ENCODE results near the gene JSRP1. TPM values are rescaled to one million over a fixed set of nuclear protein-coding genes. Genes with fewer than 3 reads are reported as not detected.

The JSRP1 gene
- total and polyA plus RNA-seq, 10 of the 15 experiments (the other 5 are each of a cell fraction or from before 2014, with no cell fraction given) = 0.41 to 0.91 (median 0.49) TPM; not detected in 7

GRCh38 chr19:2253106-2254063, 2.8 kb downstream of the JSRP1 start:
- in situ Hi-C loops (cut with MboI) = no loop called here
- RAD21 ChIA-PET (ENCODE audit: unreplicated experiment) = interaction anchor here (0.6 kb wide), 1 partner anchor 16 kb away, joined by 4 read pairs; no protein-coding TSS in a partner anchor
- DNase-seq (ENCODE audit: low read depth, low spot score) (no peak), FAIRE-seq (no peak), ATAC-seq (peak; percentile 18)
- POLR2A ChIA-PET = no interaction called here
- Histone ChIP-seq H3K4me1 (ENCODE audit: control insufficient read depth, insufficient read depth, low read length) (peaks cover 7% of the 10 kb centered on the region), H3K9ac (ENCODE audit: control insufficient read depth, insufficient read depth, low read length) (no peak overlapping the region), H3K4me2 (ENCODE audit: control insufficient read depth, insufficient read depth) (peak overlapping the region; percentile 60), H3K79me2 (ENCODE audit: control insufficient read depth, insufficient read depth, low read length) (no peaks in the 10 kb centered on the region), H3K36me3 (ENCODE audit: control insufficient read depth in 2 of 2, insufficient read depth in 2 of 2, low read length in 1 of 2) (peaks cover 0 to 7% of the 10 kb centered on the region in 2 experiments; a peak in 2 of 4 replicates), H3K27ac (ENCODE audit: control insufficient read depth, insufficient read depth) (no peak overlapping the region), H3K4me3 (peak overlapping the region; percentile 32; the same call in 1 of the 2 replicates), H4K20me1 (ENCODE audit: control insufficient read depth, insufficient read depth) (no peaks in the 10 kb centered on the region), H3K27me3 (replicated peaks in 1 of 2; ENCODE audit: control insufficient read depth in 2 of 2, insufficient read depth in 2 of 2, low read length in 1 of 2) (peaks cover 14 to 19% of the 10 kb centered on the region in 2 experiments; a peak in 3 of 4 replicates), H2AFZ (ENCODE audit: control insufficient read depth, low read depth, low read length) (peak overlapping the region; percentile 19; the same call in 1 of the 2 replicates), H3K9me3 (replicated peaks; ENCODE audit: control insufficient read depth, insufficient read depth, low read length) (no peaks in the 10 kb centered on the region; the same call in 2 of the 3 replicates)
- TF ChIP-seq BCL11A (IDR thresholded peaks at IDR 0.05; ENCODE audit: low read depth, low read length) (no peak), RAD21 (IDR thresholded peaks at IDR 0.05; ENCODE audit: insufficient read depth, low read depth, low read length) (peak; percentile 58), HDAC6 (IDR thresholded peaks at IDR 0.05; ENCODE audit: unreplicated experiment) (peak; percentile 96), SMC3 (IDR thresholded peaks at IDR 0.05; ENCODE audit: borderline replicate concordance, low read length) (peak; percentile 42; the same call in 1 of the 2 replicates), PKNOX1 (IDR thresholded peaks at IDR 0.05) (peak; percentile 42; the same call in 1 of the 2 replicates), EED (IDR thresholded peaks at IDR 0.05; ENCODE audit: low read depth) (0 out of 2 replicates have a peak, but pooled peaks have one; percentile 6), PBX3 (IDR thresholded peaks at IDR 0.05; ENCODE audit: insufficient replicate concordance, low read depth, low read length) (no peak), EGR1 (IDR thresholded peaks at IDR 0.05; ENCODE audit: borderline replicate concordance in 1 of 2, low read depth in 2 of 2, low read length in 2 of 2) (0 out of 3 replicates have a peak, but pooled peaks of 1 of the 2 experiments have one; percentile 28)
- TF ChIP-seq, protein P1, sequence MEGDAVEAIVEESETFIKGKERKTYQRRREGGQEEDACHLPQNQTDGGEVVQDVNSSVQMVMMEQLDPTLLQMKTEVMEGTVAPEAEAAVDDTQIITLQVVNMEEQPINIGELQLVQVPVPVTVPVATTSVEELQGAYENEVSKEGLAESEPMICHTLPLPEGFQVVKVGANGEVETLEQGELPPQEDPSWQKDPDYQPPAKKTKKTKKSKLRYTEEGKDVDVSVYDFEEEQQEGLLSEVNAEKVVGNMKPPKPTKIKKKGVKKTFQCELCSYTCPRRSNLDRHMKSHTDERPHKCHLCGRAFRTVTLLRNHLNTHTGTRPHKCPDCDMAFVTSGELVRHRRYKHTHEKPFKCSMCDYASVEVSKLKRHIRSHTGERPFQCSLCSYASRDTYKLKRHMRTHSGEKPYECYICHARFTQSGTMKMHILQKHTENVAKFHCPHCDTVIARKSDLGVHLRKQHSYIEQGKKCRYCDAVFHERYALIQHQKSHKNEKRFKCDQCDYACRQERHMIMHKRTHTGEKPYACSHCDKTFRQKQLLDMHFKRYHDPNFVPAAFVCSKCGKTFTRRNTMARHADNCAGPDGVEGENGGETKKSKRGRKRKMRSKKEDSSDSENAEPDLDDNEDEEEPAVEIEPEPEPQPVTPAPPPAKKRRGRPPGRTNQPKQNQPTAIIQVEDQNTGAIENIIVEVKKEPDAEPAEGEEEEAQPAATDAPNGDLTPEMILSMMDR (IDR thresholded peaks at IDR 0.05 in 2 of 3, conservative IDR thresholded peaks at IDR 0.05 in 1 of 3; ENCODE audit: control insufficient read depth in 2 of 3, extremely low read depth in 1 of 3, insufficient read depth in 1 of 3, low read depth in 3 of 3, low read length in 3 of 3) = peak; percentile 24 to 45 (median 41)
- intact Hi-C loops (cut with micrococcal nuclease; ENCODE audit: unreplicated experiment) = no loop called here
- 10% methylated on average over 55 of the region's 77 CpGs for WGBS (ENCODE audit: insufficient coverage, insufficient replicate concordance, low lambda C conversion rate, missing lambda C conversion rate)
- SMC1A ChIA-PET (ENCODE audit: uncharacterized antibody, unreplicated experiment) = no interaction called here
- no TSS peak for BruUV-seq (replicated peaks)
- CTCF ChIA-PET = interaction anchor here (0.5 to 1.3 kb wide), 4 partner anchors 14 to 139 kb away, joined by 3 to 5 read pairs (median 4); no protein-coding TSS in a partner anchor

All from GM12878 (cell line).